Measurements from ENCODE around the gene PRUNE2. TPM values are rescaled to one million over a fixed set of nuclear protein-coding genes. Genes with fewer than 3 reads are reported as not detected.

PRUNE2 gene
- total RNA-seq, 4 donors from 2014 or later: 15.6 to 37.8 (median 26.1) TPM

DNA sequence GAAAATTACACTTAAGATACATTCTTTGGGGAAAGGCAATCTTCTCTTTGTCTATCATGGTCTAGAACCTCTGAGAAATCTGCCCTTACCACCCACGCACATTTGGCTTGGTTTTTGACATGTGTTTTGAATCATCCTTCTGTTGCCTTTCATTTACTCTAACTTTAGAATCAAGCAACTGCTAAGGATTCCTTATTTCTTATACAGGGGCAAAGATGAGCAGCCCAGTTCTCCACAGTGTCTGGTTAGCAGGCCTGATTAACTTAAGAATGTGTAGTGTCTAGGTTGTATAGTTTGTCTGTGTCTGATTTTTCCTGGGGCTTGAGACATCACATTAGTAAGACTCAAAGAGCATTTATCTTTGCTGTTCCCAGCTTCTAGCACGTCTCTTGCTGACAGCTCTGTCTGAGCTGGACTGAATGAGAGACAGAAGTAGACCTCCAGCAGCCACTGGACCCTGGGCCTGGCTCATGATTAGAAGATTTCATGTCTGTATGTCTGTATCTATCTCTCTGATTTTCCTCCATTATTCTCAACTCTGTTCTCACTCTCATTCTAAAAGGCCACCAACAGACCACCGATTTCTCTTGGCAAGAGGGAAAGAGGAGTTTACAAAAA lies 173.5 kb downstream of the PRUNE2 start:
- TF ChIP-seq POLR2A (IDR thresholded peaks at IDR 0.05): no peak
- TF ChIP-seq, protein P1, sequence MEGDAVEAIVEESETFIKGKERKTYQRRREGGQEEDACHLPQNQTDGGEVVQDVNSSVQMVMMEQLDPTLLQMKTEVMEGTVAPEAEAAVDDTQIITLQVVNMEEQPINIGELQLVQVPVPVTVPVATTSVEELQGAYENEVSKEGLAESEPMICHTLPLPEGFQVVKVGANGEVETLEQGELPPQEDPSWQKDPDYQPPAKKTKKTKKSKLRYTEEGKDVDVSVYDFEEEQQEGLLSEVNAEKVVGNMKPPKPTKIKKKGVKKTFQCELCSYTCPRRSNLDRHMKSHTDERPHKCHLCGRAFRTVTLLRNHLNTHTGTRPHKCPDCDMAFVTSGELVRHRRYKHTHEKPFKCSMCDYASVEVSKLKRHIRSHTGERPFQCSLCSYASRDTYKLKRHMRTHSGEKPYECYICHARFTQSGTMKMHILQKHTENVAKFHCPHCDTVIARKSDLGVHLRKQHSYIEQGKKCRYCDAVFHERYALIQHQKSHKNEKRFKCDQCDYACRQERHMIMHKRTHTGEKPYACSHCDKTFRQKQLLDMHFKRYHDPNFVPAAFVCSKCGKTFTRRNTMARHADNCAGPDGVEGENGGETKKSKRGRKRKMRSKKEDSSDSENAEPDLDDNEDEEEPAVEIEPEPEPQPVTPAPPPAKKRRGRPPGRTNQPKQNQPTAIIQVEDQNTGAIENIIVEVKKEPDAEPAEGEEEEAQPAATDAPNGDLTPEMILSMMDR (IDR thresholded peaks at IDR 0.05): no peak
- no peaks in the 10 kb centered on the region for H3K27me3 ChIP-seq
- no peak overlapping the region for H3K27ac ChIP-seq
- DNase-seq: no peak
- no peak overlapping the region for H3K4me3 ChIP-seq
- H3K4me1 ChIP-seq: no peaks in the 10 kb centered on the region
- H3K9me3 ChIP-seq: no peaks in the 10 kb centered on the region
- no peaks in the 10 kb centered on the region for H3K36me3 ChIP-seq

DNA sequence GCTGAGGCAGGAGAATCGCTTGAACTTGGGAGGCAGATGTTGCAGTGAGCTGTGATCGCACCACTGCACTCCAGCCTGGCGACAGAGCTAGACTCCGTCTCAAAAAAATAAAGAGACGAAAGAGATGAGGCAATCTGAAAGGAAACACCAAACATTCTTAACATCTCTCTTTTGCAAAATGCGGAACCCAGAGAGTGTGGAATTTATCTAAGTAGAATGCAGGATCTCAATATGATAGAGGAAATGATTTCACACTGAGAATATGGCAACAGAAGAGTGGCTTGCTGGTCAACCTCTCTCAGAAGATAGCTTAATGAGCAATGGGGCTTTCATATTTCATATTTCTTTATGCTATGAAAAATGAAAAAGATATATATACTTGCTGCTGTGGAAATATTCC lies 175.1 kb downstream of the PRUNE2 start:
- no peaks in the 10 kb centered on the region for H3K36me3 ChIP-seq
- no peak overlapping the region for H3K4me3 ChIP-seq
- H3K27ac ChIP-seq: no peak overlapping the region
- no peak for TF ChIP-seq POLR2A (IDR thresholded peaks at IDR 0.05)
- TF ChIP-seq, protein P1 (IDR thresholded peaks at IDR 0.05): no peak
- H3K4me1 ChIP-seq: no peaks in the 10 kb centered on the region
- H3K27me3 ChIP-seq: no peaks in the 10 kb centered on the region
- no peak for DNase-seq
- H3K9me3 ChIP-seq: no peaks in the 10 kb centered on the region

DNA sequence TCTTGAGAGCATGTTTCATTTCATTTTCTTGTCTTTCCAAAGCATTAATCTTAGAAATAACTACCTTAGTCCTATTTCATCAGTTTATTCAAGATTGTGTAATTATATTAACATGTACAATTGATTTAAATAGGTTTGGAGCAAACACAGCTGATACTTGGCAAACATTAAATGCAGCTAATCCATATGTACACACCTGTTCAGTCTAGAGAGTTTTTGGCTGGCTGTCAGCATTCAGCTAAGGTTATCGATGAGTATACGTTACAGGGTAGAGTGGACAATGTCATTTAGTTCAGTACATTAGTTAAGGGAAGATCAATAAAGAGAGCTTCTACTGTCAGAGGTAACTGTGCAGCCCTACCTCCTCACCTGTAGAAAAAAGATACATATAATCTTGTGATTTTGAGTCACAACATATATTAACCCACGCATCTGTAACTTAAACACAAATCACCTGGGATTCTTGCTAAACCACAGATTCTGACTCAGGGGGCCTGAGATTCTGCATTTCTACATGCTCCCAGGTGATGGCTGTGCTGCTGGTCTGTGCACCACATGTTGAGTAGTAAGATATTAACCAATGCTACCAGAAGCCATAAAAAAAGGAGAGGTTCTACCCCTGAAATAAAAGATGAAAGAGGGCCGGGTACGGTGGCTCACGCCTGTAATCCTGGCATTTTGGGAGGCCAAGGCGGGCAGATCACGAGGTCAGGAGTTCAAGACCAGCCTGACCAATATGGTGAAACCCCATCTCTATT lies 175.8 kb downstream of the PRUNE2 start:
- Histone ChIP-seq H3K4me3 (no peak overlapping the region), H3K27me3 (no peaks in the 10 kb centered on the region), H3K27ac (no peak overlapping the region), H3K9me3 (no peaks in the 10 kb centered on the region), H3K36me3 (no peaks in the 10 kb centered on the region), H3K4me1 (no peaks in the 10 kb centered on the region)
- no peak for DNase-seq
- TF ChIP-seq, protein P1 (IDR thresholded peaks at IDR 0.05): no peak
- no peak for TF ChIP-seq POLR2A (IDR thresholded peaks at IDR 0.05)

DNA sequence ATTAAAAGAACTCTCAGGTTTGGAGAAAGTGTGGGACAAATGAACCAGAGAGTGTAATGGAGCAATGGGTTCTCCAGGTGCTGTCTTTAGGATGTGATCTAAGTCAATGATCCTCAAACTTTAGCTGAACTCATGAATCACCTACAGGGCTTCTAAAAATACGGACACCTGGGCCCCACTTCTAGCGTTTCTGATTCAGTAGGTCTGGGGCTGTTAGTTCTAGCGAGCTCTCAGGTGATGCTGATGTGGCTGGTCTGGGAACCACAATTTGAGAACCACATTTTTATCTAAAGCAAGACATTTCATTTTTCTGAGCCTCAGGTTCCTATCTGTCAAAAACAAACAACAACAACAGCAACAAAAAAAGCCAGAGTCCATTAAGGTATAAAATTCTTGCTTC lies 176.8 kb downstream of the PRUNE2 start:
- H3K4me1 ChIP-seq: no peaks in the 10 kb centered on the region
- TF ChIP-seq, protein P1 (IDR thresholded peaks at IDR 0.05): no peak
- TF ChIP-seq POLR2A (IDR thresholded peaks at IDR 0.05): no peak
- no peak for DNase-seq

DNA sequence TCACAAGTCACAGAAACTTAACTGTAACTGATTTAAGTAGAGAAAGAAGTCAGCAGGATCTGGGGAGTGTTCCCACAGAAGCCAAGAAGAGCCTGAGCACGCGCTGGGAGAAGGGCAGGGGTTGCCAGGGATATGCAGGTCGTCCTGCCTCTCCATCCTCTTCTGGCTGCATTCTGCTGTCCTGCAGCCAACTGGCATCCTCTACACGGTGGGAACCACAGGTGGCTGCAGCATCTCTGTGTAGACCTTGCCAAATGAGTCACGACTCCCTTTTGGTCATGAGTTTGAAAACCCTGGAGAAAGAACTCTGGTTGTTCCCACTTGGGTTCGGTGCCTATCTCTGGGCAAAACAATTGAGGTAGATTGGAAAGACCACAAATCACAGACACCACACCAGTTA lies 180.0 kb downstream of the PRUNE2 start:
- no peak for DNase-seq
- H3K27ac ChIP-seq: no peak overlapping the region
- H3K4me3 ChIP-seq: no peak overlapping the region
- no peaks in the 10 kb centered on the region for H3K9me3 ChIP-seq
- H3K27me3 ChIP-seq: no peaks in the 10 kb centered on the region
- H3K4me1 ChIP-seq: no peaks in the 10 kb centered on the region
- H3K36me3 ChIP-seq: no peaks in the 10 kb centered on the region
- TF ChIP-seq, protein P1 (IDR thresholded peaks at IDR 0.05): no peak
- no peak for TF ChIP-seq POLR2A (IDR thresholded peaks at IDR 0.05)

More for the DNA sequence above, 176.8 kb downstream of the PRUNE2 start:
- no peaks in the 10 kb centered on the region for H3K36me3 ChIP-seq
- no peak overlapping the region for H3K27ac ChIP-seq
- no peaks in the 10 kb centered on the region for H3K27me3 ChIP-seq
- H3K4me3 ChIP-seq: no peak overlapping the region
- no peaks in the 10 kb centered on the region for H3K9me3 ChIP-seq

All from Peyer's patch (tissue), 4 donors.